ENCODE measurements around the gene ISG20L2.

Gene ISG20L2

GRCh38 chr1:156700736-156701531 is 27.6 kb downstream of the ISG20L2 start:
- no peak for TF ChIP-seq CTCF (IDR thresholded peaks at IDR 0.05; ENCODE audit: insufficient read depth, low read depth, low read length, missing control alignments)
- no peak overlapping the region for H3K4me3 ChIP-seq (ENCODE audit: low read length)
- DNase-seq (ENCODE audit: low read depth) = no peak

GRCh38 chr1:156698995-156699394 is 29.6 kb downstream of the ISG20L2 start:
- no peak for TF ChIP-seq CTCF (IDR thresholded peaks at IDR 0.05; ENCODE audit: insufficient read depth, low read depth, low read length, missing control alignments)
- DNase-seq (ENCODE audit: low read depth) = no peak
- no peak overlapping the region for H3K4me3 ChIP-seq (ENCODE audit: low read length)

- no peak for TF ChIP-seq CTCF (IDR thresholded peaks at IDR 0.05; ENCODE audit: insufficient read depth, low read depth, low read length, missing control alignments)
- no peak overlapping the region for H3K4me3 ChIP-seq (ENCODE audit: low read length)
- no peak for DNase-seq (ENCODE audit: low read depth)
Observed at GRCh38 chr1:156697481-156697880, 31.1 kb downstream of the ISG20L2 start.

GRCh38 chr1:156696755-156697154 is 31.8 kb downstream of the ISG20L2 start:
- no peak for DNase-seq (ENCODE audit: low read depth)
- no peak overlapping the region for H3K4me3 ChIP-seq (ENCODE audit: low read length)
- no peak for TF ChIP-seq CTCF (IDR thresholded peaks at IDR 0.05; ENCODE audit: insufficient read depth, low read depth, low read length, missing control alignments)

GRCh38 chr1:156694690-156694962 is 33.9 kb downstream of the ISG20L2 start:
- H3K4me3 ChIP-seq (ENCODE audit: low read length) = no peak overlapping the region
- DNase-seq (ENCODE audit: low read depth) = no peak
- no peak for TF ChIP-seq CTCF (IDR thresholded peaks at IDR 0.05; ENCODE audit: insufficient read depth, low read depth, low read length, missing control alignments)

GRCh38 chr1:156693848-156694689 is 34.5 kb downstream of the ISG20L2 start:
- DNase-seq (ENCODE audit: low read depth) = peak; percentile 75
- TF ChIP-seq CTCF (IDR thresholded peaks at IDR 0.05; ENCODE audit: insufficient read depth, low read depth, low read length, missing control alignments) = no peak
- no peak overlapping the region for H3K4me3 ChIP-seq (ENCODE audit: low read length)
